NCI-H1694 (cell line): ENCODE data around the gene SRGAP2B.
"Not testable (repeated sequence)": the region's sequence is repeated elsewhere in the genome, so short reads cannot be mapped to it uniquely, and the experiment has no call there.

Experiments
- DNase-seq: peaks from one replicate; lab custom pipeline; 2025; lab: John Stamatoyannopoulos, UW

The SRGAP2B gene

DNA sequence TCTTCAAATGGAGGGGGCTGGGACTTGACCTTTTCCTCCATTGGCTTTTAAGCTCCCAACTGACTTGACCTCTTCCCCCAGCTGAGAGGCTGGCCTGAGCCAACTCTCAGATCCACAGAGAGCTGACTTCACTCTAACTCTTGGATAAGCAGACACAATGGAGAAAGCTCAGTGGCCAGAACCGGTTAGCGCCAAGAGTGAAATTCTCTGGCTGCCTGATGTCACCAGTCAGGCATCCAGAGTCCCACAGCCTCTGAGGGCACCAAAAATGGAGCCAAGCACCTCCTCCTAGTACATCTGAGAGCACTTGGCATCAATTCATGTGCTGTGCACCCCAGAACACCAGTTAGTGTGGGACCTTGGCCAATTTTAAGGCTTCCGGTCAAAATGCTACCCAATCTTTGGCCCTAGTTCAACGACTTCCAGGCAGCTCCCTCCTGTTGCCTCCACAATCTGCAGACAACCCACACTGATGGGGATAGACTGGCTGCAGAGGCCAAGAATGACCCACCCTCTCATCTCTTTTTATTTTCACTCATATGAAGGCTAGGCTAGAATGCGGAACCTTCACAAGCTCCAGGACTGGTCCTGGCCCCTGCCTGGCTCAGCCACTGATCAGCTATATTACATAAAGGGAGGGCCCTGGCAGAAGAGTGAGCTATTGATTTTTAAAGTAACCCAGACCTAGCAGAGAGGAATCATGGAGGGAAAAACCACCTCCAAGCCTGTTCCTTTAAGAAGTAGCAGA is 200.5 kb downstream of the SRGAP2B start:
- DNase-seq = not testable (repeated sequence)

DNA sequence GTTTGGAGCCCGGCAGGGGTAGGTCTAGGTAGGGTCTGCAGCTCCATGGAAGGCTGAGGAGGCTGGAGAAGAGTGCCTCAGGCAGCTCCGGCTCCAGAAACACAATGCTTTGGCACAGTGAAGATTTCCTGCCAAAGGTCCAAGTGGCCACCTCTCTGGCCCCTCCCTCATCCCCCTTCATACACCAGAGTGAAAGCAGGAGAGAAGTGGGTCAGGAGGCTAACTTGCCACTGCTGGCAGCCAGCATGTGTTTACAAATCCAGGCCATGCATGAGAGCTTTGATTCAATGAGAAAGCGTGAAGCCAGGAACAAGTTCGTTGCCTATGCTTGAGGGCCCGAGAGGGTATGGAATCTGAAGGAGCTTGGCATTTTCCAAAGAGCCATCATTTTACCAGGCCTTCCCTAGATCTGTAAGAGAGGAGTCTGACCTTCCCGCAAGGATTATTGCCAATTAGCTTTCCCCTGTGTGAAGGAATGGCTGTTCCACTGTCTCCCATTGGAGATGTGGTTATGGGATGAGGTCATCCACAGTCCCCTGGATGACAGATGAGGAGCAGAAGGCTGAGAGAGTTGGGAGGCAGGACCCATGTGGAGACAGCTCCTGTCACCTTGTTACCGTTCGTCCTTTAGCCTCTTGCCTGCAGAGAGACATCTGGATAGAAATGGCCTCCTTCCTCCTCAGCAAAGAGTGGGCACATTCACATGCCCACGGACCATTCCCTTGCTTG is 201.3 kb downstream of the SRGAP2B start:
- DNase-seq = not testable (repeated sequence)

DNA sequence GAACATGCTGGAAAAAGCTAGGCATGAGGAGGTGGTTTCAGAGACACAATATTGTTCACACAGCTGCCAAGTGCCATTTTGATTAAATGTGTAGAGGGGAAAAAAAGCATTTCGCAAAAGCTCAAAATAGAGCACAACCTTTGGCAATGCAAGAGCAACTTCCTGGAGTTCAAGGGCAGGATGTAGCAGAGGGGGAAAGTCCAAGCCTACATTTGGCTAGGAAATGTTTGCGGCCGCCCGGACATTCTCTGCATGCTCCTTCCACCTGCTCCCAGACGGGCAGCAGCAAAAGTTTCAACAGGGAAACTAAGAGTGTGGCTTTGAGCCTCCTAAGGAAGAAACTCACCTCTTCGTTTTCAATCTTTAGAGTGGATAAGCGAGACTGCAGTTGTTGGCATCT is 202.1 kb downstream of the SRGAP2B start:
- DNase-seq = not testable (repeated sequence)

DNA sequence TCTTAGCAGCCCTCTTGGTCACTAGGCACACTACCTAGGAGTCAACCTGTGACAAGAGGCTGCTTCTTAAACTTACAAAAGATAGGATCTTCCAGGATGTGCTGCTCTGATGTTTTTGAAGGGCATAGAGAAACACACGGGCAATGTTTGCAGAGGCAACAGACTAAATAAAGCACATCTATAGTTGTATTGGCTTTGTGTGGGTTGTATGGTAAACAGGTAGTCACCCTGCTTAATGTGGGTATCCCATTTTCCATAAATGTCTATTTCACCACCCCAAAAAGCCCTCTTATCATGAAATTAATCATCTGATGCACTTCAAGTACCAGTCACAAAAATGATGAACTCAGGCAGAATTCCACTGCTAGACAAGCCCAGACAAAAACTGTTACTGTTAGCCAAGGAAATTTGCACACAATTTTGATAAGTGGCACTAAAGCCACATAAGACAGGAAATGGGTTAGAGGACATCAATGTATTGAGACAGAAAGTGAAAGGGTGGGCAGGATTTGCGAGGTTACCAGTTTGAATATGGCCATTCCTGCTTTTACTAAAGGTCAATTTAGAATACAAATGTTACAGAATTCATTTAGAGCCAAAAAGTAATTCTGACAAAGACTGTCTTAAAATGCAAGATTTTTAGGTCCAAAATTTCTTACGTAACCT is 205.5 kb downstream of the SRGAP2B start:
- not testable (repeated sequence) for DNase-seq

DNA sequence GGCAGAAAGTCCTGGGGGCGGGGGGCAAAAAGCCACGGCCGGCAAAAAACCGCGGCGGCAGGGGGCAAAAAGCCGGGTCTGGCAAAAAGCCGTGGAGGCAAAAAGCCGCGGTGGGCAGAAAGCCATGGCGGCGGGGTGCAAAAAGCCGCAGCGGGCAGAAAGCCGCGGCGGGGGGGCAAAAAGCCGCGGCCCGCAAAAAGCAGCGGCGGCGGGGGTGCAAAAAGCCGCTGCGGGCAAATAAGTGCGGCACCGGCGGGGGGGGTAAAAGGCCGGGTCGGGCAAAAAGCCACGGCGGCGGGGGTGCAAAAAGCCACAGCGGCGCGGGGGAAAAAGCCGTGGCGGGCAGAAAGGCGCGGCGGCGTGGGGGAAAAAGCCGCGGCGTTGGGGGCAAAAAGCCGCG is 212.1 kb downstream of the SRGAP2B start:
- not testable (repeated sequence) for DNase-seq

DNA sequence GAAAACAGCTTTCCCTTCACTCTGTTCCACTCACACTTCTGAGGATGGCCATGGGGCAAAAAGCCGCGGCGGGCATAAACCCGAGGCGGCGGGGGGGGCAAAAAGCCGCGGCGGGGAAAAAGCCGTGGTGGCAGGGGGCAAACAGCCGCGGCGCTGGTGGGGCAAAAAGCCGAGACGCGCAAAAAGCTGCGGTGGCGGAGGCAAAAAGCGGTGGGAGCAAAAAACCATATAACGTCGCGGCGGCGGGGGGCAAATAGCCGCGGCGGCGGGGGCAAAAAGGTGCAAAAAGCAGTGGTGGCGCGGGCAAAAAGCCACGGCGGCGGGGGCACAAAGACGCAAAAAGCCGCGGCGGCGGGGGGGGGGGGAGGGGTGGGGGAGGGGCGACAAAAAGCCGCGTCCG is 212.8 kb downstream of the SRGAP2B start:
- DNase-seq = not testable (repeated sequence)

DNA sequence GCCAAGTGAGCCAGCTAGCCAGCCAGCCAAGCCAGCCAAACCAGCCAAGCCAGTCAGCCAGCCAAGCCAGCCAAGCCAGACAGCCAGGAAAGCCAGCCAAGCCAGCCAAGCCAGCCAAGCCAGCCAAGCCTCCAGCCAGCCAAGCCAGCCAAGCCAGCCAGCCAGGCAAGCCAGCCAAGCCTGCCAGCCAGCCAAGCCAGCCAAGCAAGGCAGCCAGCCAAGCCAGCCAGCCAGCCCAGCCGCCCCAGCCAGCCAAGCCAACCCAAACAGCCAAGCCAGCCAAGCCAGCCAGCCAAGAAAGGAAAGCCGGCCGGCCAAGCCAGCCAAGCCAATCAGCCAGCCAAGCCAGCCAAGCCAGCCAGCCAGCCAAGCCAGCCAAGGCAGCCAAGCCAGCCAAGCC is 236.5 kb downstream of the SRGAP2B start:
- DNase-seq = not testable (repeated sequence)
